Fibroblast of villous mesenchyme (primary cell): Measurements from ENCODE around the gene GCC2. TPM values are rescaled to one million over a fixed set of nuclear protein-coding genes. Genes with fewer than 3 reads are reported as not detected.
"Not testable (repeated sequence)": the region's sequence is repeated elsewhere in the genome, so short reads cannot be mapped to it uniquely, and the experiment has no call there.

Experiments used
- DNase-seq: peaks from one replicate; pipeline ENCODE4 v3.0.0-alpha.2; 2010; ENCODE audit warnings: low read depth
- H3K4me3 ChIP-seq: 2 replicates; pipeline ENCODE4 v1.5.1; 2011; ENCODE audit warnings: low read depth, mild to moderate bottlenecking, low read length
- CTCF ChIP-seq: IDR thresholded peaks from 2 replicates; pipeline ENCODE4 v1.5.1; 2012; ENCODE audit warnings: low read depth, mild to moderate bottlenecking, low read length; ENCODE audit not compliant: insufficient read depth
- total RNA-seq: library from RNA; depleted of rRNA; stranded (reverse); fragments of >200 nt; gene quantifications from 2 replicates; pipeline ENCODE4 v1.2.3, GENCODE V29; 2012

The GCC2 gene
- total RNA-seq, 1 donor, result 30.7 TPM

- no peak for TF ChIP-seq CTCF
- no peak for DNase-seq
These were observed 25.9 kb upstream of the GCC2 start for GRCh38 chr2:108423067-108423466.

DNA sequence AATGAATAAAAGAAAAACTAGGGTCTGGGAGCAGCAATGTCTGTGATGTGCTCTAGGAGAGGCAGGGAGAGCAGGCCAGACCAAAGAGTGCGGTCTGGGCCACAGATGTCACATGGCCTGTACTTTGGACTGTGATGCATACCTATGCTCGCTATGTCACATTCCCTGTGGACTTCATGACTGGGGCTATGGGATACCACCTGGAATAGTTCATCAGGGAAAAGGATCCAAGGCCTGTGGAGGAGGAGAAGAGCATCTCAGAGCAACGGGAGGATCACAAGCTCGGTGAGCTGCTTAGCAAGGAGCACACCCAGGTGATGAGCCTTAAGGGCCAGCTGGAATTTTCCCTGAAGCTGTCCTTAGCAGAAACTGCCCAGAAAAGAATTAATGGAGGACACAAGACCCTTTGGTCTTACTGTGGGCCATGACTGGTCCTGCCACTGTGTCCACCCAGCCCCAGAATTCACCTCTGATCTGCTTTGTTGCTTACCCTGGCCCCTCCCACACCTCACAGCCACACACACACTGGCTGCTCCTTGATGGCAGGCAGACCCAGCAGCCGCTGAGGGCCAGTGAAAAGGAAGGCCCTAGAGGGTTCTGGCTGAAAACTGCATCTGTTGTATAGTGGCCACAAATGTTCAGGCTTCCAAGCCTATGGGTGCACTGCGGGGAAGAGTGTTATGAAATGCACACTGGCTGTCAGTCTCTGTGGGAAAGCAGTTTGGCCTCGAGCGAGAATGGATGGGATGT is 25.3 kb upstream of the GCC2 start:
- no peak overlapping the region for H3K4me3 ChIP-seq
- no peak for DNase-seq
- TF ChIP-seq CTCF, result no peak

More at GRCh38 chr2:108423067-108423466, 25.9 kb upstream of the GCC2 start:
- H3K4me3 ChIP-seq, result no peak overlapping the region

- TF ChIP-seq CTCF, result no peak
- DNase-seq, result no peak
- no peak overlapping the region for H3K4me3 ChIP-seq
These were observed 20.6 kb upstream of the GCC2 start for GRCh38 chr2:108428286-108429009.

GRCh38 chr2:108435578-108435977 is 13.4 kb upstream of the GCC2 start:
- not testable (repeated sequence) for DNase-seq, H3K4me3 ChIP-seq

DNA sequence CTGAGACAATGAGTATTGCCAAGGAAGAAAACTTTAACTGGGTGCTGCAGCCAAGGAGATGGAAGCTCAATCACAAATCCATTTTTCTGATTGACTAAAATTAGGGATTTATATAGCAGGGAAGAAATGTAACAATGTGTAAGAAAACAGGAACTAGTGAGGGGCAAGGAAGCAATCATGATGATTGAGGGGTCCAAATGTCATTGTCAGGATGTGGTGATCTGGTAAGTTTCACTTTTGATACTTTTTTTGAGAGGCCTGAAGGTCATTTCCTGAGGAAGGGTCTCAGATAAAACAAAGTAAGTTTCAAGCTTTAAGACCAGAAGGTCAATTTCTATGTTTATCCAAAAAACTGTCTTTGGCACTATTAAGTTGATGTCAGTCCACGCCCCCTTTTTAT is 12.0 kb upstream of the GCC2 start:
- no peak overlapping the region for H3K4me3 ChIP-seq
- TF ChIP-seq CTCF, result no peak
- no peak for DNase-seq

GRCh38 chr2:108441712-108442111 is 7.3 kb upstream of the GCC2 start:
- DNase-seq, result no peak
- H3K4me3 ChIP-seq, result no peak overlapping the region
- no peak for TF ChIP-seq CTCF

- DNase-seq, result peak; percentile 19
- no peak for TF ChIP-seq CTCF
These were observed 3.8 kb upstream of the GCC2 start for GRCh38 chr2:108444941-108445840.

More at GRCh38 chr2:108444941-108445840, 3.8 kb upstream of the GCC2 start:
- H3K4me3 ChIP-seq, result no peak overlapping the region
